GM12801 (cell line): Measurements from ENCODE around the gene SLC35F1.

ENCODE experiments used
- TF ChIP-seq, protein P1 (sequence below): IDR thresholded peaks from one replicate; pipeline ENCODE4 v1.5.1; 2011; ENCODE audit warnings: control low read depth; ENCODE audit not compliant: insufficient read length; ENCODE audit errors: extremely low read depth

Gene SLC35F1

DNA sequence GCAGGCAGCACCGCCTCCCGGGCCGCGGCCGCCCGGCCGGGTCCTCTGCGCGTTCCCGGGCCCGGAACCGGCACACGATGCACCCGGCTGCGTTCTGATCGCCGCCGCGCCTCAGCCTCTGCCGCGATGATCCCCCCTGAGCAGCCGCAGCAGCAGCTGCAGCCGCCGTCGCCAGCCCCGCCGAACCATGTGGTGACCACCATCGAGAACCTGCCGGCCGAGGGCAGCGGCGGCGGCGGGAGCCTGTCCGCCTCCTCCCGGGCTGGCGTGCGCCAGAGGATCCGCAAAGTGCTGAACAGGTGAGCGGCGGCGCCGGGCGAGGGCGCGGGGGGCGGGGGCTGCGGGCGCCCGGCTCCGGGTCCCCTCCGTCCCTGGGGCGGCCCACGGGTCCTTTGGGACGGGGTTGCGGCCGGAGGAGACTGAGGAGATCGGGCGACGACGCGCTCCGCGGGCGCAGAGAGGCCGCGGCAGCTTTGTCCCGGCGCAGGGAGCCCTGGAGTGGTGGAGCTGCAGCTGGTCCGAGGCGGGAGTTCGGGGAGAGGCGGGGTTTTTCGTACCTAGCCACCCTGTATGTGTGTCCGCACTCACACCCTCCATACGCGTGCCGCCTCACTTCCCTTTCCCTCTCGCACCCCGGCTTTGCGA is 659 bp downstream of the SLC35F1 start:
- TF ChIP-seq, protein P1, sequence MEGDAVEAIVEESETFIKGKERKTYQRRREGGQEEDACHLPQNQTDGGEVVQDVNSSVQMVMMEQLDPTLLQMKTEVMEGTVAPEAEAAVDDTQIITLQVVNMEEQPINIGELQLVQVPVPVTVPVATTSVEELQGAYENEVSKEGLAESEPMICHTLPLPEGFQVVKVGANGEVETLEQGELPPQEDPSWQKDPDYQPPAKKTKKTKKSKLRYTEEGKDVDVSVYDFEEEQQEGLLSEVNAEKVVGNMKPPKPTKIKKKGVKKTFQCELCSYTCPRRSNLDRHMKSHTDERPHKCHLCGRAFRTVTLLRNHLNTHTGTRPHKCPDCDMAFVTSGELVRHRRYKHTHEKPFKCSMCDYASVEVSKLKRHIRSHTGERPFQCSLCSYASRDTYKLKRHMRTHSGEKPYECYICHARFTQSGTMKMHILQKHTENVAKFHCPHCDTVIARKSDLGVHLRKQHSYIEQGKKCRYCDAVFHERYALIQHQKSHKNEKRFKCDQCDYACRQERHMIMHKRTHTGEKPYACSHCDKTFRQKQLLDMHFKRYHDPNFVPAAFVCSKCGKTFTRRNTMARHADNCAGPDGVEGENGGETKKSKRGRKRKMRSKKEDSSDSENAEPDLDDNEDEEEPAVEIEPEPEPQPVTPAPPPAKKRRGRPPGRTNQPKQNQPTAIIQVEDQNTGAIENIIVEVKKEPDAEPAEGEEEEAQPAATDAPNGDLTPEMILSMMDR, result no peak

DNA sequence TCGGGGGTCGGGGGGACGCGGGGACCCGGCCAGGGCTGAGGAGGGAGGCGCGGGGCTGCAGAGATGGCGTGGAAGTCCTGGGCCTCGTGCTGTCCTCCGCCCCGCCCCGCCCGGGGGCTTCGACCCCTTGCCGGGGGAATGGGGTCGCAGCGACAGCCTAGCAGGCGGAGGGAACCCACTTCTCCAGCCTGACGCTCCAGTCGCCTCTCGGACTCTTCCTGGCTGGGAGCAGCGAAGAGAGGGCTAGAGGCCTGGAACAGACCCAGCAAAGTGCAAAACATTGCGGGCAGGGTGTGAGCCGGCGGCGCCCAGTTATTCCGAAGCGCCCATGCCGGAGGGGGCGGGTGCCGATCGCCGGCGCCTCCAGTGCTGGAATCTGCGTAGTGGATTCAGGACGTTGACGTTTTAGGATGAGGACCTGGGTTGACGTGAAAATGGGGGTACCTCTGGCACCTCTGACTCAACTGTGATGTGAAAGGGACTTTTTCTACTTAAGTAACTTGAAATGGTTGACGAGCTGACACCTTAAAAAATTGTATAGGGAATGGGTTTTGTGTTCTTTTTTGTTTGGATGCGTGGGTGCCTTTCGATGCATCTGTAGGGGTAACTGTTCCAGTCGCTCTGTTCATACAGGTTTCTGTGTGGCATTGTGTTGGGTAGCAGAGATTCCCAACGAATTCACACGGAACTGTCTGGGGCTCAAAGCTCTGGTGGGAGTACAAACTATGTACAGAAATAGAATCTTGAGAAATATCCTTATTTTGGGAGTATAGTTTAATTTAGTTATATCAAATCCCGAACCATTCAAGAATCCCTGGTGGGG is 1.4 kb downstream of the SLC35F1 start:
- TF ChIP-seq, protein P1, result no peak

DNA sequence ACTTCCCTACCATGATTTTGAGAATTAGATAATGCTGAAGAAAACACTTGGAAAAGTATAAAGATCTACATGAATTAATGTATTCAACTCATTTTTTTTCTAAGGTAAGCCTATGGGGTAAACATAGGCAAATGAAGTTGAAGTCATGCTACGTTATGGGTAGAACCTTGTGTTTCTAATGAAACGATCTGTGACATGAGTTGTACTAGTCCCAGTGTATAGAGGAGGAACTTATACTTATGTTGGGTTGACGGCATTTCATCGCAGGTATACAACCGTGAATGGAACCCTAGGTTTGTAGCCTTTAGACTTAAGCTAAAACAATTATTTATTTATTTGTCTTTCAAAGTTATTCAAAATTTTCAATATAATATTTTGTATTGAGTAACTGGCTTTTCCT is 2.6 kb downstream of the SLC35F1 start:
- TF ChIP-seq, protein P1, result no peak

DNA sequence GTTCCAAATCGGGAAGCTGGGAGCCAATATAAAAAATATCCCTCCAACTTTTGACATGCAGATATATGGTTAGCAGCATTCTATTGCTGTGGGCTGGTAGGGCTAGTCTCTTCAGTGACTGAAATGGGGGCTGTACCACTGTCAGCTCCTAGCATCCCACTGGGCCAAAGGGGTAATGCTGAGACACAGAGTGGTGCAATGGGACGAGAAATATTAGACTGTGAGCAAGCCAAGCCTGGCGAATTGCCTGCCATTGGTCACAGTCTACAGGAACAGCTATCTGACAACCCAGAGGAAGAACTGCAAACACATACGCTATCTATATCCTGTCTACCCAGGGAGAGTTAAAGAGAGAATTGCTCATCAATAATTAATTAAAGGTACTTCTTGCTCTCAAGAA is 3.5 kb downstream of the SLC35F1 start:
- TF ChIP-seq, protein P1, result no peak

DNA sequence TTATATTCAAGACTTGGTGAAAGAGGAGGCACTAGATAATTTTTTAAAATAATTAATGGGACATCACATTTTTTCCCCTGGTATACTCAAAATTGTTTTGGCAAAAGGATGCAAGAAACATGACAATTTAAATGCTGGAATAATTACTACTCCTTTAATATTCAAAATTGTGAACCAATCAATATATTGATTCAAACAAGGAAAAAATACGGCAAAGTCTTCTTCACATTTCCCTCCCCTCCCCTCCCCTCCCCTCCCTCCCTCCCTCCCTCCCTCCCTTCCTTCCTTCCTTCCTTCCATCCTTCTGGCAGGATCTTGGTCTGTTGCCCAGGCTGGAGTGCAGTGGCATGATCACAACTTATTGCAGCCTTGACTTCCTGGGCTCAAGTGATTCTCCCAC is 4.1 kb downstream of the SLC35F1 start:
- TF ChIP-seq, protein P1, result no peak

DNA sequence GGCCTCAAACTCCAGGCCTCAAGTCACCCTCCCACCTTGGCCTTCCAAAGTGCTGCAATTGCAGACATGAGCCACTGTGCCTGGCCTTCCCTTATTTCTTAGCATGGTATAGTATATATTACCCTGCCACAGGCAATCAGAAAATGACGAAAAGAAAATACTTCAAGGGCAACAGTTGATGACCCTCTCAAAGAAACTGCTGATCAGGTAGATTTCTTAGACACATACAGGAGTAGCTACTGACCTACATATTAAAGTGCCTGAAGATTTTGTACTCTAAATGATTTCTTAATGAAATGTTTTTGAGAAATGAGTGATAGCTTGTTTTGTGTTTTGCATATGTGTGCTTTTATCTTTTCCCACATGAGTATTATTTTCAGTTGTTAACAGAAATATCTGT is 4.6 kb downstream of the SLC35F1 start:
- TF ChIP-seq, protein P1, result no peak

DNA sequence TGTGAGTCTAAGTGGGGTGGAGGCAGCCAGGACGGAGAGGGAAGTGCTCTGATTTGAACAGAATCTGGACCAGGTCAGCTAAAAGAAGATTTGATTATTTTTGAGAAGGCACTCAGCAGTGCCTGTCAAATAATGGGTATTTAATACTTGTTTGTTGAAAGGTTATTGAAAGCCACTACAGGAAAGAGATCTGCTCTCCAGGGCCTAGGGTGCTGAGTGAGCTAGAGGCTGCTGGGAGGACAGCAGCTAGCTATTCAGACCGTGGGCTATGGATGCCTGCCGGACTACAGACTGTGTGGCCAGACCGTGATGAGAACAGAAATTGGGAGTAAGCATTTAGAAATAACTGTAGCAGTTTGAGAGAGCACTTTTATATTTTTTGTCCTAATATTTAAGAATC is 8.8 kb downstream of the SLC35F1 start:
- TF ChIP-seq, protein P1, result no peak
